ENCODE data around the gene GPR84.

DNA sequence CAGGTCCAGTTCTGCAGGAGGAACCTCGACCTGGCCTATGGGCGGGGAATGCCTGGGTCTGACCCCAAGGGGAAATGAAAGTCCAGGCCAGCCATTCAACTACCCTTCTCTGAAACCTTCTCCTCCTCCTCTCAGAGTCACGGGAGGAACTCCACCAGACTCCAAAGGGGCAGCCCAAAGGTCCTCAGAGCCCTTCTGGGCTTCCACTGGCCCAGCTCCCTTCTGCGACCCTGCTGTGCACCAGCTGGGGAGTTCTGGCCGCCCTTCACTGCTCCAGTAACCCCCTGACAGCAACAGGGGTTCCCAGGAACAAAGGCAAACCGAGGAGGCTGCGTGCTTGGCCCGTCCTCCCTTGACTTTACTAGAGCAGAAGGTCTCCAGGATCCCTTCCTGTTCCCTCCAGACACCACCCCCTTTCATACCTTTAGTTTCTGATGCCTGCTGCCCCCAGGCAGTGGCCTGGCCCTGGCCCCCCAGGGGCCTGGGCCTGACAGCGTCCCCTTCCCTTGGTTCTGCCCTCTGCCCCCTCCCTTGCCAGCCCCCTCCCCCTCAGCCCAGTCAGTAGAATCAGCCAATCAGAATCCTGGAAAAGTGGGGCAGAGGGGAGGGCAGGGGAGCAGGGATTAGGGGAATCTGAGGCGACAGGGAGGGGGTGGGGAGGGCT, 21.1 kb upstream of the GPR84 start:
- TF ChIP-seq, protein P1, sequence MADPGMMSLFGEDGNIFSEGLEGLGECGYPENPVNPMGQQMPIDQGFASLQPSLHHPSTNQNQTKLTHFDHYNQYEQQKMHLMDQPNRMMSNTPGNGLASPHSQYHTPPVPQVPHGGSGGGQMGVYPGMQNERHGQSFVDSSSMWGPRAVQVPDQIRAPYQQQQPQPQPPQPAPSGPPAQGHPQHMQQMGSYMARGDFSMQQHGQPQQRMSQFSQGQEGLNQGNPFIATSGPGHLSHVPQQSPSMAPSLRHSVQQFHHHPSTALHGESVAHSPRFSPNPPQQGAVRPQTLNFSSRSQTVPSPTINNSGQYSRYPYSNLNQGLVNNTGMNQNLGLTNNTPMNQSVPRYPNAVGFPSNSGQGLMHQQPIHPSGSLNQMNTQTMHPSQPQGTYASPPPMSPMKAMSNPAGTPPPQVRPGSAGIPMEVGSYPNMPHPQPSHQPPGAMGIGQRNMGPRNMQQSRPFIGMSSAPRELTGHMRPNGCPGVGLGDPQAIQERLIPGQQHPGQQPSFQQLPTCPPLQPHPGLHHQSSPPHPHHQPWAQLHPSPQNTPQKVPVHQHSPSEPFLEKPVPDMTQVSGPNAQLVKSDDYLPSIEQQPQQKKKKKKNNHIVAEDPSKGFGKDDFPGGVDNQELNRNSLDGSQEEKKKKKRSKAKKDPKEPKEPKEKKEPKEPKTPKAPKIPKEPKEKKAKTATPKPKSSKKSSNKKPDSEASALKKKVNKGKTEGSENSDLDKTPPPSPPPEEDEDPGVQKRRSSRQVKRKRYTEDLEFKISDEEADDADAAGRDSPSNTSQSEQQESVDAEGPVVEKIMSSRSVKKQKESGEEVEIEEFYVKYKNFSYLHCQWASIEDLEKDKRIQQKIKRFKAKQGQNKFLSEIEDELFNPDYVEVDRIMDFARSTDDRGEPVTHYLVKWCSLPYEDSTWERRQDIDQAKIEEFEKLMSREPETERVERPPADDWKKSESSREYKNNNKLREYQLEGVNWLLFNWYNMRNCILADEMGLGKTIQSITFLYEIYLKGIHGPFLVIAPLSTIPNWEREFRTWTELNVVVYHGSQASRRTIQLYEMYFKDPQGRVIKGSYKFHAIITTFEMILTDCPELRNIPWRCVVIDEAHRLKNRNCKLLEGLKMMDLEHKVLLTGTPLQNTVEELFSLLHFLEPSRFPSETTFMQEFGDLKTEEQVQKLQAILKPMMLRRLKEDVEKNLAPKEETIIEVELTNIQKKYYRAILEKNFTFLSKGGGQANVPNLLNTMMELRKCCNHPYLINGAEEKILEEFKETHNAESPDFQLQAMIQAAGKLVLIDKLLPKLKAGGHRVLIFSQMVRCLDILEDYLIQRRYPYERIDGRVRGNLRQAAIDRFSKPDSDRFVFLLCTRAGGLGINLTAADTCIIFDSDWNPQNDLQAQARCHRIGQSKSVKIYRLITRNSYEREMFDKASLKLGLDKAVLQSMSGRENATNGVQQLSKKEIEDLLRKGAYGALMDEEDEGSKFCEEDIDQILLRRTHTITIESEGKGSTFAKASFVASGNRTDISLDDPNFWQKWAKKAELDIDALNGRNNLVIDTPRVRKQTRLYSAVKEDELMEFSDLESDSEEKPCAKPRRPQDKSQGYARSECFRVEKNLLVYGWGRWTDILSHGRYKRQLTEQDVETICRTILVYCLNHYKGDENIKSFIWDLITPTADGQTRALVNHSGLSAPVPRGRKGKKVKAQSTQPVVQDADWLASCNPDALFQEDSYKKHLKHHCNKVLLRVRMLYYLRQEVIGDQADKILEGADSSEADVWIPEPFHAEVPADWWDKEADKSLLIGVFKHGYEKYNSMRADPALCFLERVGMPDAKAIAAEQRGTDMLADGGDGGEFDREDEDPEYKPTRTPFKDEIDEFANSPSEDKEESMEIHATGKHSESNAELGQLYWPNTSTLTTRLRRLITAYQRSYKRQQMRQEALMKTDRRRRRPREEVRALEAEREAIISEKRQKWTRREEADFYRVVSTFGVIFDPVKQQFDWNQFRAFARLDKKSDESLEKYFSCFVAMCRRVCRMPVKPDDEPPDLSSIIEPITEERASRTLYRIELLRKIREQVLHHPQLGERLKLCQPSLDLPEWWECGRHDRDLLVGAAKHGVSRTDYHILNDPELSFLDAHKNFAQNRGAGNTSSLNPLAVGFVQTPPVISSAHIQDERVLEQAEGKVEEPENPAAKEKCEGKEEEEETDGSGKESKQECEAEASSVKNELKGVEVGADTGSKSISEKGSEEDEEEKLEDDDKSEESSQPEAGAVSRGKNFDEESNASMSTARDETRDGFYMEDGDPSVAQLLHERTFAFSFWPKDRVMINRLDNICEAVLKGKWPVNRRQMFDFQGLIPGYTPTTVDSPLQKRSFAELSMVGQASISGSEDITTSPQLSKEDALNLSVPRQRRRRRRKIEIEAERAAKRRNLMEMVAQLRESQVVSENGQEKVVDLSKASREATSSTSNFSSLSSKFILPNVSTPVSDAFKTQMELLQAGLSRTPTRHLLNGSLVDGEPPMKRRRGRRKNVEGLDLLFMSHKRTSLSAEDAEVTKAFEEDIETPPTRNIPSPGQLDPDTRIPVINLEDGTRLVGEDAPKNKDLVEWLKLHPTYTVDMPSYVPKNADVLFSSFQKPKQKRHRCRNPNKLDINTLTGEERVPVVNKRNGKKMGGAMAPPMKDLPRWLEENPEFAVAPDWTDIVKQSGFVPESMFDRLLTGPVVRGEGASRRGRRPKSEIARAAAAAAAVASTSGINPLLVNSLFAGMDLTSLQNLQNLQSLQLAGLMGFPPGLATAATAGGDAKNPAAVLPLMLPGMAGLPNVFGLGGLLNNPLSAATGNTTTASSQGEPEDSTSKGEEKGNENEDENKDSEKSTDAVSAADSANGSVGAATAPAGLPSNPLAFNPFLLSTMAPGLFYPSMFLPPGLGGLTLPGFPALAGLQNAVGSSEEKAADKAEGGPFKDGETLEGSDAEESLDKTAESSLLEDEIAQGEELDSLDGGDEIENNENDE (IDR thresholded peaks at IDR 0.05; ENCODE audit: low read depth, low read length): no peak
- TF ChIP-seq CTCF (IDR thresholded peaks at IDR 0.05 in 2 of 3, conservative IDR thresholded peaks at IDR 0.05 in 1 of 3; ENCODE audit: insufficient read depth in 2 of 3, low read depth in 1 of 3, low read length in 3 of 3) (no peak), CREM (IDR thresholded peaks at IDR 0.05; ENCODE audit: low read depth) (no peak), HNRNPUL1 (IDR thresholded peaks at IDR 0.05; ENCODE audit: low read length) (no peak), BRCA1 (IDR thresholded peaks at IDR 0.05) (no peak), BRCA1 (CRISPR knock-in tag; IDR thresholded peaks at IDR 0.05) (no peak), NFE2L1 (tag; IDR thresholded peaks at IDR 0.05; ENCODE audit: borderline replicate concordance, low read depth) (no peak), POLR2A (conservative IDR thresholded peaks at IDR 0.05) (no peak), POLR2AphosphoS5 (IDR thresholded peaks at IDR 0.05; ENCODE audit: control insufficient read depth, insufficient read depth, low read depth, low read length) (no peak), GABPA (tag; conservative IDR thresholded peaks at IDR 0.05; ENCODE audit: low read depth) (no peak)
- TF ChIP-seq, protein P2, sequence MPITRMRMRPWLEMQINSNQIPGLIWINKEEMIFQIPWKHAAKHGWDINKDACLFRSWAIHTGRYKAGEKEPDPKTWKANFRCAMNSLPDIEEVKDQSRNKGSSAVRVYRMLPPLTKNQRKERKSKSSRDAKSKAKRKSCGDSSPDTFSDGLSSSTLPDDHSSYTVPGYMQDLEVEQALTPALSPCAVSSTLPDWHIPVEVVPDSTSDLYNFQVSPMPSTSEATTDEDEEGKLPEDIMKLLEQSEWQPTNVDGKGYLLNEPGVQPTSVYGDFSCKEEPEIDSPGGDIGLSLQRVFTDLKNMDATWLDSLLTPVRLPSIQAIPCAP (CRISPR knock-in tag; IDR thresholded peaks at IDR 0.05; ENCODE audit: borderline replicate concordance): no peak

Measured in K562 (cell line).